Upper lobe of left lung (tissue), 6 donors: ENCODE data around the gene SLC29A1. TPM values are rescaled to one million over a fixed set of nuclear protein-coding genes. Genes with fewer than 3 reads are reported as not detected.
A peak's percentile ranks its signal among the peaks of the same experiment; 100 is the strongest.

Experiments
- ATAC-seq, 2 donors: fragments of 200-7000 bp; cut with Tn5 transposase; one replicate each; pipeline ENCODE4 v1.9.1; 2022; ENCODE audit warnings: mild to moderate bottlenecking in 2 of 2, moderate library complexity in 2 of 2; ENCODE audit not compliant: low FRiP score in 2 of 2
- DNase-seq, 2 donors: peaks; one replicate each; pipeline ENCODE4 v3.0.0-alpha.2; 2019 to 2020
- H3K27ac ChIP-seq, 4 donors: fragments of 200-600 bp; sonication (generic); one replicate each; pipeline ENCODE4 v1.5.1; 2016 to 2019
- H3K27me3 ChIP-seq, 4 donors: fragments of 200-600 bp; sonication (generic); one replicate each; pipeline ENCODE4 v1.5.1; 2017 to 2019
- H3K36me3 ChIP-seq, 4 donors: fragments of 200-600 bp; sonication (generic); one replicate each; pipeline ENCODE4 v1.5.1; 2016 to 2019
- H3K4me1 ChIP-seq, 4 donors: fragments of 200-600 bp; sonication (generic); one replicate each; pipeline ENCODE4 v1.5.1; 2018 to 2019
- H3K4me3 ChIP-seq, 4 donors: fragments of 200-600 bp; sonication (generic); one replicate each; pipeline ENCODE4 v1.5.1; 2017 to 2019; ENCODE audit warnings: mild to moderate bottlenecking in 2 of 4, moderate library complexity in 1 of 4
- H3K9me3 ChIP-seq, 4 donors: fragments of 200-600 bp; sonication (generic); one replicate each; pipeline ENCODE4 v1.5.1; 2018 to 2019
- EP300 ChIP-seq, 4 donors: sonication (generic); formaldehyde crosslinking; IDR thresholded peaks; one replicate each; pipeline ENCODE4 v1.5.1; 2017; ENCODE audit warnings: antibody characterized with exemption in 4 of 4, control low read depth in 2 of 4
- POLR2A ChIP-seq, 4 donors: fragments of 450-650 bp; IDR thresholded peaks; one replicate each; pipeline ENCODE4 v1.5.1; 2016 to 2017; ENCODE audit warnings: antibody characterized with exemption in 4 of 4, mild to moderate bottlenecking in 2 of 4
- POLR2AphosphoS5 ChIP-seq, 2 donors: sonication (generic); formaldehyde crosslinking; IDR thresholded peaks; one replicate each; pipeline ENCODE4 v1.5.1; 2017; ENCODE audit warnings: antibody characterized with exemption in 2 of 2
- WGBS, 2 donors: methylation state at CpG; one replicate each; pipeline ENCODE4 v1.1.5; 2017 to 2018; 5-methylcytosine and 5-hydroxymethylcytosine counted together
- total RNA-seq, 6 donors: library from RNA; depleted of rRNA in 4 of 6; stranded (reverse); fragments of >200 nt in 4 of 6; gene quantifications; one replicate each; pipeline versions ENCODE4 v1.1.0 to v1.2.1, GENCODE V29; 2016 to 2021
- TF ChIP-seq, protein P1 (sequence below), 6 experiments: fragments of 450-650 bp in 4 of 6; fragments of 200-600 bp in 2 of 6; sonication (generic) in 2 of 6; IDR thresholded peaks; one replicate each; pipeline ENCODE4 v1.5.1; 2016 to 2019; ENCODE audit warnings: antibody characterized with exemption in 6 of 6
- donor health status: DM: no; HTN: no; CAD: no; lungs with moderate emphysema.
- donor health status: DM: no; HTN: yes; CAD: no; lungs with severe emphysema.

Gene SLC29A1
- total RNA-seq, 6 donors from 2014 or later = 38.3 to 93.2 (median 45.8) TPM

DNA sequence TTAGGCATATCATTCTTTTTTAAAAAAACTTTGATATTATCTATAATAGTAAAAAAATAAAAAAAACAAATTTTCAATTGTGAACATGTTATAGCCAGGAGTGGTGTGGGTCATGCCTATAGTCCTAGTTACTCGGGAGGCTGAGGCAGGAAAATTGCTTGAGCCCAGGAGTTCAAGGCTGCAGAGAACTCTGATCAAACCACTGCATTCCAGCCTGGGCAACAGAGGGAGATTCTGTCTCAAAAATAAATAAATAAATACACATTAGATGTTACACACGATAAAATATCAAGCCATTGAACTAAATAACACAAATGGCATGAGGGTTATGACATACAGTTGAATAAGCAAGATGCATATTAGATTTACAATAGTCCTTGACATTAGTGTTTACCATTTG is 34.6 kb upstream of the SLC29A1 start:
- DNase-seq (no peak), ATAC-seq (no peak)
- TF ChIP-seq POLR2A (IDR thresholded peaks at IDR 0.05) (no peak), EP300 (IDR thresholded peaks at IDR 0.05) (no peak), POLR2AphosphoS5 (IDR thresholded peaks at IDR 0.05) (no peak)
- TF ChIP-seq, protein P1, sequence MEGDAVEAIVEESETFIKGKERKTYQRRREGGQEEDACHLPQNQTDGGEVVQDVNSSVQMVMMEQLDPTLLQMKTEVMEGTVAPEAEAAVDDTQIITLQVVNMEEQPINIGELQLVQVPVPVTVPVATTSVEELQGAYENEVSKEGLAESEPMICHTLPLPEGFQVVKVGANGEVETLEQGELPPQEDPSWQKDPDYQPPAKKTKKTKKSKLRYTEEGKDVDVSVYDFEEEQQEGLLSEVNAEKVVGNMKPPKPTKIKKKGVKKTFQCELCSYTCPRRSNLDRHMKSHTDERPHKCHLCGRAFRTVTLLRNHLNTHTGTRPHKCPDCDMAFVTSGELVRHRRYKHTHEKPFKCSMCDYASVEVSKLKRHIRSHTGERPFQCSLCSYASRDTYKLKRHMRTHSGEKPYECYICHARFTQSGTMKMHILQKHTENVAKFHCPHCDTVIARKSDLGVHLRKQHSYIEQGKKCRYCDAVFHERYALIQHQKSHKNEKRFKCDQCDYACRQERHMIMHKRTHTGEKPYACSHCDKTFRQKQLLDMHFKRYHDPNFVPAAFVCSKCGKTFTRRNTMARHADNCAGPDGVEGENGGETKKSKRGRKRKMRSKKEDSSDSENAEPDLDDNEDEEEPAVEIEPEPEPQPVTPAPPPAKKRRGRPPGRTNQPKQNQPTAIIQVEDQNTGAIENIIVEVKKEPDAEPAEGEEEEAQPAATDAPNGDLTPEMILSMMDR (IDR thresholded peaks at IDR 0.05) = no peak
- Histone ChIP-seq H3K4me3 (no peak overlapping the region), H3K9me3 (no peaks in the 10 kb centered on the region), H3K27me3 (no peaks in the 10 kb centered on the region), H3K36me3 (no peaks in the 10 kb centered on the region), H3K27ac (no peak overlapping the region), H3K4me1 (peaks cover 7 to 11% (median 10%) of the 10 kb centered on the region in 4 donors)
- WGBS, 2 donors = 79 to 87% methylated on average over 2 of the region's 2 CpGs

GRCh38 chr6:44189257-44189656 is 34.1 kb upstream of the SLC29A1 start:
- Histone ChIP-seq H3K9me3 (no peaks in the 10 kb centered on the region), H3K4me1 (peaks cover 7 to 11% (median 10%) of the 10 kb centered on the region in 4 donors), H3K27ac (no peak overlapping the region), H3K27me3 (no peaks in the 10 kb centered on the region), H3K4me3 (no peak overlapping the region), H3K36me3 (no peaks in the 10 kb centered on the region)
- ATAC-seq (no peak), DNase-seq (no peak)
- TF ChIP-seq POLR2A (IDR thresholded peaks at IDR 0.05) (no peak), EP300 (IDR thresholded peaks at IDR 0.05) (no peak), POLR2AphosphoS5 (IDR thresholded peaks at IDR 0.05) (no peak)
- TF ChIP-seq, protein P1 (IDR thresholded peaks at IDR 0.05) = no peak
- WGBS, 2 donors = 71% methylated on average over 2 of the region's 2 CpGs

DNA sequence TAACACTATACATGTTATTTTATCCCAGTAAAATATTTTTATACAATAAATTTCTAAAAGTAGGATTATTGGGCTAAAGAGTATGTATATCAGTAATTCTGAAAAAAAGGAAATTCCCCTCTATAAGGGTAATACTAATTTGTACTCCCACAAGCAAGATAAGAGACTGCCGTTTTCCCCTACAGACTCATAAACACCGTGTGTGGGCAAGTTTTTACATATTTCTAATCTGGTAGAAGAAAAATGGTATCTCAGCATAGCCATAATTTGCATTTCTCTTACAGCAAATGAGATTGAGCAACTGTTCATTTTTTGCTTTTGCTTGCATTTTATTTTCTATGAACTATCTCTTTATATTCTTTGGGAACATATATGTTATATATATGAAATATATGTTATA is 32.7 kb upstream of the SLC29A1 start:
- peaks cover 7 to 11% (median 10%) of the 10 kb centered on the region in 4 donors for H3K4me1 ChIP-seq
- no peak for DNase-seq
- TF ChIP-seq EP300 (IDR thresholded peaks at IDR 0.05) (no peak), POLR2AphosphoS5 (IDR thresholded peaks at IDR 0.05) (no peak), POLR2A (IDR thresholded peaks at IDR 0.05) (no peak)
- TF ChIP-seq, protein P1 (IDR thresholded peaks at IDR 0.05) = no peak
- H3K27me3 ChIP-seq = no peaks in the 10 kb centered on the region
- 35 to 37% methylated on average over 2 of the region's 2 CpGs for WGBS, 2 donors
- H3K27ac ChIP-seq = no peak overlapping the region
- H3K9me3 ChIP-seq = no peaks in the 10 kb centered on the region
- H3K36me3 ChIP-seq = no peaks in the 10 kb centered on the region
- no peak overlapping the region for H3K4me3 ChIP-seq
- ATAC-seq = no peak

GRCh38 chr6:44192428-44193041 is 30.9 kb upstream of the SLC29A1 start:
- Histone ChIP-seq H3K4me3 (peak overlapping the region in 2 of 4 donors; percentile 23), H3K27me3 (no peaks in the 10 kb centered on the region)

More at GRCh38 chr6:44192428-44193041, 30.9 kb upstream of the SLC29A1 start:
- 33 to 44% methylated on average over 10 of the region's 10 CpGs for WGBS, 2 donors
- no peak for TF ChIP-seq EP300 (IDR thresholded peaks at IDR 0.05)
- TF ChIP-seq, protein P1 (IDR thresholded peaks at IDR 0.05) = no peak
- DNase-seq (peak in 1 of 2 donors; percentile 26), ATAC-seq (peak; percentile 53 to 62)
- Histone ChIP-seq H3K4me1 (peaks cover 4 to 11% (median 8%) of the 10 kb centered on the region in 4 donors), H3K27ac (peak overlapping the region in 1 of 4 donors; percentile 60), H3K36me3 (no peaks in the 10 kb centered on the region), H3K9me3 (no peaks in the 10 kb centered on the region)
